T-cell (primary cell): ENCODE measurements around the gene USP2. TPM values are rescaled to one million over a fixed set of nuclear protein-coding genes. Genes with fewer than 3 reads are reported as not detected.
A peak's percentile ranks its signal among the peaks of the same experiment; 100 is the strongest.

ENCODE experiments used
- ATAC-seq, 4 experiments: fragments of 200-7000 bp in 3 of 4; fragments of 150-1000 bp in 1 of 4; cut with Tn5 transposase; replicated peaks in 1 of 4; 1 replicate in 3 of 4; 2 replicates in 1 of 4; pipeline ENCODE4 v1.10.0; 2021; ENCODE audit warnings: moderate library complexity in 3 of 4, mild to moderate bottlenecking in 2 of 4, moderate number of reproducible peaks in 1 of 4
- CTCF ChIA-PET, 2 donors: fragments of 300-600 bp; sonication (Branson Sonifier 250); formaldehyde crosslinking; loops; one replicate each; lab custom pipeline; 2022; ENCODE audit warnings: antibody characterized with exemption in 2 of 2; lab: Charles Lee
- POLR2A ChIA-PET, 2 donors: fragments of 300-600 bp; sonication (Branson Sonifier 250); formaldehyde crosslinking; loops; one replicate each; lab custom pipeline; 2022; ENCODE audit warnings: antibody characterized with exemption in 2 of 2; lab: Charles Lee
- DNase-seq, 35 experiments: peaks; one replicate each; pipeline versions ENCODE4 v3.0.0 to v3.0.0-alpha.2; 2013 to 2023
- H3K27ac ChIP-seq: one replicate; pipeline ENCODE4 v1.5.1; 2013; ENCODE audit warnings: low read length
- H3K27me3 ChIP-seq, 2 experiments: replicated peaks in 1 of 2; 1 replicate in 1 of 2; 2 replicates in 1 of 2; pipeline versions ENCODE4 v1.6.1 to v1.7.0; 2013; ENCODE audit warnings: low read length in 1 of 2, mixed read lengths in 1 of 2; ENCODE audit not compliant: control insufficient read depth in 2 of 2, insufficient read depth in 2 of 2; ENCODE audit errors: extremely low read depth in 1 of 2
- H3K36me3 ChIP-seq, 2 donors: 1 replicate in 1 of 2; 2 replicates in 1 of 2; pipeline versions ENCODE4 v1.6.1 to v1.7.0; 2013; ENCODE audit warnings: low read length in 1 of 2; ENCODE audit not compliant: control insufficient read depth in 2 of 2, insufficient read depth in 1 of 2; ENCODE audit errors: extremely low read depth in 1 of 2
- H3K4me1 ChIP-seq, 2 experiments: 1 replicate in 1 of 2; 2 replicates in 1 of 2; pipeline versions ENCODE4 v1.6.1 to v1.7.0; 2013; ENCODE audit warnings: low read length in 2 of 2, mixed read lengths in 1 of 2; ENCODE audit not compliant: insufficient read depth in 2 of 2, control insufficient read depth in 1 of 2; ENCODE audit errors: extremely low read depth in 1 of 2
- H3K4me3 ChIP-seq, 2 donors: 1 replicate in 1 of 2; 2 replicates in 1 of 2; pipeline versions ENCODE4 v1.5.1 to v1.7.0; 2013; ENCODE audit warnings: mild to moderate bottlenecking in 2 of 2, low read length in 1 of 2, moderate library complexity in 1 of 2; ENCODE audit not compliant: control insufficient read depth in 1 of 2; ENCODE audit errors: extremely low read depth in 1 of 2
- H3K9me3 ChIP-seq: 2 replicates; pipeline ENCODE4 v1.7.0; 2013
- H3K27ac Mint-ChIP-seq, 2 donors: one replicate each; pipeline ENCODE4 v1.8.0; 2020 to 2021; ENCODE audit warnings: mild to moderate bottlenecking in 2 of 2, mixed read lengths in 2 of 2
- H3K27me3 Mint-ChIP-seq, 2 donors: one replicate each; pipeline ENCODE4 v1.8.0; 2021 to 2022; ENCODE audit warnings: mixed read lengths in 2 of 2
- H3K36me3 Mint-ChIP-seq: one replicate; pipeline ENCODE4 v1.8.0; 2021; ENCODE audit warnings: mixed read lengths
- H3K4me1 Mint-ChIP-seq, 3 donors: one replicate each; pipeline ENCODE4 v1.8.0; 2020 to 2022; ENCODE audit warnings: mixed read lengths in 3 of 3, mild to moderate bottlenecking in 1 of 3
- H3K4me3 Mint-ChIP-seq, 3 donors: one replicate each; pipeline ENCODE4 v1.8.0; 2020 to 2022; ENCODE audit warnings: mild to moderate bottlenecking in 3 of 3, mixed read lengths in 3 of 3, moderate library complexity in 3 of 3
- H3K9me3 Mint-ChIP-seq, 3 donors: one replicate each; pipeline ENCODE4 v1.8.0; 2020 to 2022; ENCODE audit warnings: mixed read lengths in 3 of 3
- WGBS: methylation state at CpG from one replicate; pipeline ENCODE4 v1.1.5; 2013; ENCODE audit warnings: missing lambda C conversion rate; ENCODE audit not compliant: insufficient coverage; 5-methylcytosine and 5-hydroxymethylcytosine counted together
- total RNA-seq, 35 experiments: library from RNA in 6 of 35; stranded (reverse) in 6 of 35; fragments of 120-200 nt in 1 of 35; gene quantifications; one replicate each; pipeline versions ENCODE4 v1.2.1 to v1.2.4 and lab custom pipeline; 2013 to 2026

Gene USP2
- total RNA-seq, 5 donors from 2014 or later (not counting 1 experiment from before 2014, with no cell fraction given) = 0.13 to 3.2 (median 0.44) TPM

DNA sequence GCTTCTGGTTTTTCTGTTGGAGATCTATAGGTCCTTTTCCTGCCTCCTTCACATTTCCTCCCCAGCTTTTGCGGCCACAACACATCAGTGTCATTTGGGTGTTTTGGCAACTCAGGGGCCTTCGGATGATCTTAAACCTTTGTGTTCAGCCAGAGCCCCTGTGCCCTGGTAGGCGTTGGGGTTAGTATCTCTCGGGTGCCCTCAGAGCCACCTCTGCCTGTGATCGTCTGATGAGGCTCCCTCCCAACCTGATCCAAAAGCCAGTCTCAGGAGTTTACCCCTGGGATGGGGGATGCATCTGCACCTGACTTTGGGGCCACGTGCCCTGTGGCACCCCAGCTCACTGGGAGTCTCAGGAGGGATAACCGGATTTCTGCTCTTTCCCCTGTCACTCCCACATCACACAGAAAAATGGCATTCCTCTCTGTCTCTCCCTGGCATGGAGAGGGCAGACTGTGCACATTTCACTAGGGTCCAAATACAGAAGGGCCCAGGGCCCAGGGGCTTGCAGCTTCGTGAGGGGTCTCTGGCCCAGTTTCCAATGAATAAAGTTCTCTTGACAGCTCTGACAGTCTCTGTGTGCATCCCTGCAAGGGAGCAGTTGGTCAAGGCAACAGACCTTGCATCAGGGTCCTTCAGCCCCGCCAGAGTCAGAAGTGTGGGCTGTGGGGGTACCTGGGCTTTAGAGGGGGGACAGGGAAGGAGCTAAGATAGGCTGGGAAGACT lies 44.6 kb downstream of the USP2 start:
- H3K4me3 ChIP-seq = no peak overlapping the region
- Mint-ChIP-seq H3K4me3 (peak overlapping the region; percentile 60 to 93 (median 74)), H3K4me1 (peaks cover 38 to 57% (median 42%) of the 10 kb centered on the region in 3 donors), H3K36me3 (peaks cover 7% of the 10 kb centered on the region), H3K9me3 (no peaks in the 10 kb centered on the region), H3K27me3 (peaks cover 12 to 24% of the 10 kb centered on the region in 2 donors), H3K27ac (no peak overlapping the region)
- ChIA-PET CTCF (interaction anchor here (0.6 to 2.8 kb wide), 6 partner anchors 10 to 131 kb away, joined by 3 to 10 read pairs (median 4); partner anchors contain the start of genes CBL (in 1 of the 2) and MFRP (in 1 of the 2)), POLR2A (interaction anchor here in 1 of 2 donors (0.6 kb wide), 1 partner anchor 324 kb away, joined by 3 read pairs; no protein-coding TSS in a partner anchor)
- no peak for DNase-seq
- ATAC-seq = no peak
- H3K27ac ChIP-seq = no peak overlapping the region
- peaks cover 6 to 38% of the 10 kb centered on the region in 2 experiments for H3K27me3 ChIP-seq
- H3K36me3 ChIP-seq = peaks cover 2 to 6% of the 10 kb centered on the region in 2 donors
- no peaks in the 10 kb centered on the region for H3K9me3 ChIP-seq
- WGBS = 95% methylated on average over 6 of the region's 9 CpGs
- H3K4me1 ChIP-seq = peaks cover 14 to 58% of the 10 kb centered on the region in 2 experiments

DNA sequence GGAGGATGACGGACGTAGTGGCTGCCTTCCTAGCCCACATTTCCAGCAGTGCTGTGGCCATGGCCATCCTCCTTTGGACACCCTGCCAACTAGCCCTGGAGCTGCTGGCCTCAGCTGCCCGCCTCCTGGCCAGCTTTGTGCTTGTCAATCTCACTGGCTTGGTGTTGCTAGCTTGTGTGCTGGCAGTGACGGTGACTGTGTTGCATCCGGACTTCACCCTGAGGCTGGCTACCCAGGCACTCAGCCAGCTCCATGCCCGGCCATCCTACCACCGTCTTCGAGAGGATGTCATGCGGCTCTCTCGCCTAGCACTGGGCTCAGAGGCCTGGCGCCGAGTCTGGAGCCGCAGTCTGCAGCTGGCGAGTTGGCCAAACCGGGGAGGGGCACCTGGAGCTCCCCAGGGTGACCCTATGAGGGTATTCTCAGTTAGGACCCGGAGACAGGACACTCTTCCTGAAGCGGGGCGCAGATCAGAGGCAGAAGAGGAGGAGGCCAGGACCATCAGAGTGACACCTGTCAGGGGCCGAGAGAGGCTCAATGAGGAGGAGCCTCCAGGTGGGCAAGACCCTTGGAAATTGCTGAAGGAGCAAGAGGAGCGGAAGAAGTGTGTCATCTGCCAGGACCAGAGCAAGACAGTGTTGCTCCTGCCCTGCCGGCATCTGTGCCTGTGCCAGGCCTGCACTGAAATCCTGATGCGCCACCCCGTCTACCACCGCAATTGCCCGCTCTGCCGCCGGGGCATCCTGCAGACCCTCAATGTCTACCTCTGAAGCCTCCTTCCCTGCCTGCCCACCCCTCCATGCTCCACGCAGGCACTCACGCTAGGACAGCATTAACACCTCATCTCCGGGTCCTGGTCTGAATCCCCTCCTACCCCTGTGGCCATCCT lies 45.6 kb downstream of the USP2 start:
- CTCF ChIA-PET = interaction anchor here in 1 of 2 donors (0.6 kb wide), 1 partner anchor 234 kb away, joined by 3 read pairs; the partner anchor contains the start of gene DPAGT1
- no peak for ATAC-seq

DNA sequence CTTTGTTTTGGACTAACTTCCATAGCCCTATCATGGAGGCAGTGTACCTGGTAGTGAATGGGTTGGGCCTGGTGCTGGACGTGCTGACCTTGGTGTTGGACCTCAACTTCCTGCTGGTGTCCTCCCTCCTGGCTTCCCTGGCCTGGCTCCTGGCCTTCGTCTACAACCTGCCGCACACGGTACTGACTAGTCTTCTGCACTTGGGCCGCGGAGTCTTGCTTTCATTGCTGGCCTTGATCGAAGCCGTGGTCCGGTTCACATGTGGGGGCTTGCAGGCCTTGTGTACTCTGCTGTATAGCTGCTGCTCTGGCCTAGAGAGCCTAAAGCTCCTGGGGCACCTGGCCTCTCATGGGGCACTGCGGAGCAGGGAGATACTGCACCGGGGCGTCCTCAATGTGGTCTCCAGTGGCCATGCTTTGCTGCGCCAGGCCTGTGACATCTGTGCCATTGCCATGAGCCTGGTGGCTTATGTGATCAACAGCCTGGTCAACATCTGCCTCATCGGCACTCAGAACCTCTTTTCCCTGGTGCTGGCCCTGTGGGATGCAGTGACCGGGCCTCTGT lies 46.3 kb downstream of the USP2 start:
- WGBS = 88% methylated on average over 15 of the region's 15 CpGs
- Histone ChIP-seq H3K9me3 (no peaks in the 10 kb centered on the region), H3K36me3 (peaks cover 2 to 6% of the 10 kb centered on the region in 2 donors), H3K27me3 (peaks cover 4 to 23% of the 10 kb centered on the region in 2 experiments), H3K27ac (peak overlapping the region; percentile 60), H3K4me1 (peaks cover 13 to 46% of the 10 kb centered on the region in 2 experiments), H3K4me3 (peak overlapping the region; percentile 77 to 95)
- peak overlapping the region; percentile 92 to 93 for H3K27ac Mint-ChIP-seq
- ChIA-PET CTCF (interaction anchor here in 1 of 2 donors (0.6 kb wide), 1 partner anchor 233 kb away, joined by 3 read pairs; the partner anchor contains the start of gene DPAGT1), POLR2A (no interaction called here)
- ATAC-seq (no peak), DNase-seq (no peak)
- peaks cover 11 to 17% of the 10 kb centered on the region in 2 donors for H3K27me3 Mint-ChIP-seq
- no peaks in the 10 kb centered on the region for H3K9me3 Mint-ChIP-seq
- H3K36me3 Mint-ChIP-seq = peaks cover 3% of the 10 kb centered on the region
- peaks cover 31 to 51% (median 37%) of the 10 kb centered on the region in 3 donors for H3K4me1 Mint-ChIP-seq
- peak overlapping the region; percentile 93 to 99 (median 98) for H3K4me3 Mint-ChIP-seq

More for the DNA sequence above, 45.6 kb downstream of the USP2 start:
- POLR2A ChIA-PET = no interaction called here
- Mint-ChIP-seq H3K27ac (no peak overlapping the region), H3K4me3 (peak overlapping the region; percentile 93 to 99 (median 98)), H3K4me1 (peaks cover 34 to 53% (median 38%) of the 10 kb centered on the region in 3 donors), H3K9me3 (no peaks in the 10 kb centered on the region), H3K36me3 (peaks cover 3% of the 10 kb centered on the region), H3K27me3 (peaks cover 7 to 16% of the 10 kb centered on the region in 2 donors)
- H3K27me3 ChIP-seq = peaks cover 4 to 30% of the 10 kb centered on the region in 2 experiments
- no peak for DNase-seq
- WGBS = 97% methylated on average over 25 of the region's 30 CpGs
- no peak overlapping the region for H3K27ac ChIP-seq
- H3K4me1 ChIP-seq = peaks cover 14 to 53% of the 10 kb centered on the region in 2 experiments
- H3K36me3 ChIP-seq = peaks cover 2 to 6% of the 10 kb centered on the region in 2 donors
- no peak overlapping the region for H3K4me3 ChIP-seq
- H3K9me3 ChIP-seq = no peaks in the 10 kb centered on the region

DNA sequence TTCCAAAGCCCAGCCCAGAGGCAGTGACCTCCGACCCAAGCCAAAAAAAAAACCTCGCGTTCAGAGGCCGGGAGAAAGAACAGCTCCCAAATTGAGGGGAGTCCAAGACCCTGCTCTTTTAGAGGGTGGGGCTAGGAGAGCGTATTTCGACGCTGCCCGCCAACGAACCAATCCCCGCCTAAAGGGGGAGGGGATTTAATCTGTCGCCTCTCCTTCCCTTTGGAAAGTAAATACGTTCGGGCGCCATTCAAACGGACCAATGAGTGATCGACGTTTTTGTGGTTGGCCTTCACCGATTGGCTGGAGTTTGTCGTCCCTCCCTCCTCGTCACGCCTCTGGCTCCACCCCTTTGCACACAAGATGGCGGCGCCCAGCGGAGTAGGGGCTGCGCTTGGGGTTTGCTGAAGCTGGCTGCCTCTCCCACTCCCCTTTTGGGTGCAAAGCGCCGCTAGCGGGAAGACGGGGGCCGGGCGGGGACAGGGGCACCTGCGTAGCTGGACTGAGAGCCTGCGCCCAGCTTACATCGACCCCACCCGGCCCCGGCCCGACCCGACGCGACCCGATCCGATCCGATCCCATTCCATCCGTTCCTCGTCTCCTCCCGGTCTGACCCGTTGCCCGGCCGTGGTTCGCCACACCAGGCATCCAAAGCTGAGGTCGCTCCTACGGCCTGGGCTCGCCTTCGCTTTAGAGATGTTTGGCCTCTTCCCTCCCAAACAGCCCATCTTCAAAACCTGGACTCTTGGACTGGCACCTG lies 47.1 kb downstream of the USP2 start, which contains the start of gene RNF26:
TSS of gene RNF26 (plus strand) at position 354 of the 757 bp plus-strand sequence. CDS start 596 bp downstream, outside the sequence.
- ChIA-PET CTCF (interaction anchor here in 1 of 2 donors (0.7 kb wide), 1 partner anchor 250 kb away, joined by 5 read pairs; the partner anchor contains the start of gene HMBS), POLR2A (interaction anchor here in 1 of 2 donors (0.6 kb wide), 1 partner anchor 1031 kb away, joined by 3 read pairs; no protein-coding TSS in a partner anchor)
- H3K4me1 ChIP-seq = peaks cover 5 to 38% of the 10 kb centered on the region in 2 experiments
- Mint-ChIP-seq H3K27ac (peak within 1 kb of the TSS; percentile 92 to 93), H3K4me3 (peak within 1 kb of the TSS; percentile 93 to 99 (median 98)), H3K4me1 (peaks cover 30 to 49% (median 35%) of the 10 kb centered on the region in 3 donors), H3K9me3 (no peaks in the 10 kb centered on the region), H3K27me3 (peaks cover 16% of the 10 kb centered on the region in 2 donors), H3K36me3 (peaks cover 3% of the 10 kb centered on the region)
- under 1% methylated on average over 53 of the region's 54 CpGs for WGBS
- H3K27me3 ChIP-seq = peaks cover 4 to 16% of the 10 kb centered on the region in 2 experiments
- peak; percentile 95 to 97 (median 96) for ATAC-seq
- H3K4me3 ChIP-seq = peak within 1 kb of the TSS; percentile 77 to 95
- H3K36me3 ChIP-seq = peaks cover 2 to 6% of the 10 kb centered on the region in 2 donors
- peak; percentile 83 to 98 (median 91) for DNase-seq
- no peaks in the 10 kb centered on the region for H3K9me3 ChIP-seq
- H3K27ac ChIP-seq = peak within 1 kb of the TSS; percentile 60

- H3K9me3 Mint-ChIP-seq = no peaks in the 10 kb centered on the region
- POLR2A ChIA-PET = interaction anchor here in 1 of 2 donors (0.7 kb wide), 1 partner anchor 18 kb away, joined by 3 read pairs; no protein-coding TSS in a partner anchor
- Histone ChIP-seq H3K27ac (no peak overlapping the region), H3K9me3 (no peaks in the 10 kb centered on the region), H3K27me3 (peaks cover 0 to 2% of the 10 kb centered on the region in 2 experiments), H3K4me3 (no peak overlapping the region), H3K36me3 (peaks cover 2 to 6% of the 10 kb centered on the region in 2 donors), H3K4me1 (peaks cover 5 to 20% of the 10 kb centered on the region in 2 experiments)
- H3K4me3 Mint-ChIP-seq = peak overlapping the region in 2 of 3 donors; percentile 93 to 99
- CTCF ChIA-PET = no interaction called here
- peaks cover 10 to 16% of the 10 kb centered on the region in 2 donors for H3K27me3 Mint-ChIP-seq
- DNase-seq = no peak
- H3K4me1 Mint-ChIP-seq = peaks cover 19 to 34% (median 27%) of the 10 kb centered on the region in 3 donors
- peak overlapping the region in 1 of 2 donors; percentile 49 for H3K27ac Mint-ChIP-seq
- peaks cover 3% of the 10 kb centered on the region for H3K36me3 Mint-ChIP-seq
- no peak for ATAC-seq
- 92% methylated on average over 2 of the region's 4 CpGs for WGBS
Measured at GRCh38 chr11:119332111-119332765, 49.3 kb downstream of the USP2 start.
